22Rv1 (cell line): ENCODE data around the gene DMD.

ENCODE experiments used
- ZFX ChIP-seq: fragments of 450-650 bp; IDR thresholded peaks from 2 replicates; pipeline ENCODE4 v1.6.1; 2017; ENCODE audit warnings: antibody characterized with exemption, borderline replicate concordance
- TF ChIP-seq, protein P1 (sequence below): fragments of 450-650 bp; IDR thresholded peaks from 2 replicates; pipeline ENCODE4 v1.5.1; 2017; ENCODE audit warnings: mild to moderate bottlenecking

GRCh38 chrX:31435592-31435991 is 1775.8 kb downstream of the DMD start:
- TF ChIP-seq, protein P1, sequence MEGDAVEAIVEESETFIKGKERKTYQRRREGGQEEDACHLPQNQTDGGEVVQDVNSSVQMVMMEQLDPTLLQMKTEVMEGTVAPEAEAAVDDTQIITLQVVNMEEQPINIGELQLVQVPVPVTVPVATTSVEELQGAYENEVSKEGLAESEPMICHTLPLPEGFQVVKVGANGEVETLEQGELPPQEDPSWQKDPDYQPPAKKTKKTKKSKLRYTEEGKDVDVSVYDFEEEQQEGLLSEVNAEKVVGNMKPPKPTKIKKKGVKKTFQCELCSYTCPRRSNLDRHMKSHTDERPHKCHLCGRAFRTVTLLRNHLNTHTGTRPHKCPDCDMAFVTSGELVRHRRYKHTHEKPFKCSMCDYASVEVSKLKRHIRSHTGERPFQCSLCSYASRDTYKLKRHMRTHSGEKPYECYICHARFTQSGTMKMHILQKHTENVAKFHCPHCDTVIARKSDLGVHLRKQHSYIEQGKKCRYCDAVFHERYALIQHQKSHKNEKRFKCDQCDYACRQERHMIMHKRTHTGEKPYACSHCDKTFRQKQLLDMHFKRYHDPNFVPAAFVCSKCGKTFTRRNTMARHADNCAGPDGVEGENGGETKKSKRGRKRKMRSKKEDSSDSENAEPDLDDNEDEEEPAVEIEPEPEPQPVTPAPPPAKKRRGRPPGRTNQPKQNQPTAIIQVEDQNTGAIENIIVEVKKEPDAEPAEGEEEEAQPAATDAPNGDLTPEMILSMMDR: no peak
- TF ChIP-seq ZFX: no peak
